Activated T-cell treated with anti-CD3 and anti-CD28 coated beads, Interleukin-2, amount 50 U/mL, for 72 hours (primary cell): Measurements from ENCODE around the gene CLTC. TPM values are rescaled to one million over a fixed set of nuclear protein-coding genes. Genes with fewer than 3 reads are reported as not detected.

Experiments used
- ATAC-seq, 2 donors: fragments of 150-1000 bp; cut with Tn5 transposase; replicated peaks in 1 of 2; 2 replicates each; pipeline ENCODE4 v1.10.0; 2021; ENCODE audit warnings: moderate library complexity in 2 of 2, mild to moderate bottlenecking in 1 of 2
- DNase-seq, 2 donors: peaks; one replicate each; pipeline ENCODE4 v3.0.0; 2021 to 2022; ENCODE audit warnings: mixed read lengths in 1 of 2
- H3K27ac Mint-ChIP-seq: one replicate; pipeline ENCODE4 v1.8.0; 2022; ENCODE audit warnings: mild to moderate bottlenecking, moderate library complexity, mixed read lengths
- H3K27me3 Mint-ChIP-seq: one replicate; pipeline ENCODE4 v1.8.0; 2022; ENCODE audit warnings: low read depth, mixed read lengths
- H3K36me3 Mint-ChIP-seq, 2 donors: one replicate each; pipeline ENCODE4 v1.8.0; 2022; ENCODE audit warnings: mixed read lengths in 2 of 2, mild to moderate bottlenecking in 1 of 2; ENCODE audit not compliant: insufficient read depth in 2 of 2
- H3K4me1 Mint-ChIP-seq: one replicate; pipeline ENCODE4 v1.8.0; 2022; ENCODE audit warnings: low read depth, mixed read lengths
- H3K4me3 Mint-ChIP-seq, 2 donors: one replicate each; pipeline ENCODE4 v1.8.0; 2022; ENCODE audit warnings: mild to moderate bottlenecking in 2 of 2, mixed read lengths in 2 of 2, moderate library complexity in 2 of 2
- H3K9me3 Mint-ChIP-seq, 2 donors: one replicate each; pipeline ENCODE4 v1.8.0; 2022; ENCODE audit warnings: mixed read lengths in 2 of 2
- total RNA-seq, 2 donors: library from RNA; stranded (reverse); gene quantifications; one replicate each; pipeline ENCODE4 v1.2.3, GENCODE V29; 2022

The CLTC gene
- total RNA-seq, 2 donors from 2014 or later, result 144 to 149 TPM

GRCh38 chr17:59696682-59697277 is 77.1 kb downstream of the CLTC start:
- H3K27me3 Mint-ChIP-seq, result no peaks in the 10 kb centered on the region
- no peaks in the 10 kb centered on the region for H3K9me3 Mint-ChIP-seq
- H3K4me1 Mint-ChIP-seq, result peaks cover 59% of the 10 kb centered on the region
- H3K27ac Mint-ChIP-seq, result peak overlapping the region; percentile 95
- H3K4me3 Mint-ChIP-seq, result peak overlapping the region in 1 of 2 donors; percentile 32
- H3K36me3 Mint-ChIP-seq, result peaks cover 15 to 37% of the 10 kb centered on the region in 2 donors
- DNase-seq (no peak), ATAC-seq (no peak)

DNA sequence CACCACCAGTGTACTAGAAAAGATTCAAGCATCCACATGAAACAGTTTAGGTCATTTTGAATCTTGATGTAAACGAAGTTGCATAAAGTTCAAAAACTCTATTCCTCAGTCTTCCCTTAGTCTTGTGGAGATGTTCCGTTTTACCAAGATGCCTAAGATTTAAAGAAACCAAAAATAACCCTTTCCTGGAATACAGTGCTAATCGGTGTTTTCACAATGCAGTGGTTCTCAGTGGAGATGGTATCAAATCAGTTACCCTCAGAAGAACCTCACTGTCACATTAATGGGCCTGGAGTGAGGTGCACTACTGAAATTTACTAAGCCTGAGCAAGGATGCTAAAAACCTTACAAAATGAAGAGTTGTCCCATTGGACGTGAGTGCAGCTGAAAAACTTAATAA is 78.4 kb downstream of the CLTC start:
- H3K4me3 Mint-ChIP-seq, result peak overlapping the region in 1 of 2 donors; percentile 55
- DNase-seq (no peak), ATAC-seq (no peak)
- peak overlapping the region; percentile 95 for H3K27ac Mint-ChIP-seq
- no peaks in the 10 kb centered on the region for H3K9me3 Mint-ChIP-seq
- no peaks in the 10 kb centered on the region for H3K27me3 Mint-ChIP-seq
- peaks cover 15 to 32% of the 10 kb centered on the region in 2 donors for H3K36me3 Mint-ChIP-seq
- peaks cover 72% of the 10 kb centered on the region for H3K4me1 Mint-ChIP-seq

DNA sequence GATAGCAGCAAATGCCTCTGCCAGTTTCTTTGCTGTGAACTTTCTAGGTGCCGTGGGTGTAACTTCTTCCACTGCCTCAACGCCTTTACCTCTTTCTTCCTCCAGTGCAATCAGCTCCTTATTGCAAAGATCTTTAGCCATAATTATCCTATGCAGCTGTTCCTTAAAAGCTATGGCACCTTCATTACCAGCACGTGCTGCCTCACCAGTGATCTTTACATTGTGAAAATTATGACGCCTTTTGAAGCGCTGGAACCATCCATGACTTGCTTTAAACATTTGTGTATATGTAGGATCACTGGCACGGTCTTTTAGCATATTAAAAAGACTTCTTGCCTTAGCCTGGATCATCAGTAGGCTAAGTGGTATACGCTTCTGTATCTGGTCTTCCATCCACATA is 79.5 kb downstream of the CLTC start:
- peaks cover 12 to 30% of the 10 kb centered on the region in 2 donors for H3K36me3 Mint-ChIP-seq
- no peaks in the 10 kb centered on the region for H3K9me3 Mint-ChIP-seq
- ATAC-seq (no peak), DNase-seq (no peak)
- peak overlapping the region; percentile 95 for H3K27ac Mint-ChIP-seq
- H3K27me3 Mint-ChIP-seq, result no peaks in the 10 kb centered on the region
- H3K4me3 Mint-ChIP-seq, result peak overlapping the region in 1 of 2 donors; percentile 55
- peaks cover 82% of the 10 kb centered on the region for H3K4me1 Mint-ChIP-seq

- H3K4me1 Mint-ChIP-seq, result peaks cover 83% of the 10 kb centered on the region
- DNase-seq (no peak), ATAC-seq (no peak)
- H3K36me3 Mint-ChIP-seq, result peaks cover 12 to 27% of the 10 kb centered on the region in 2 donors
- no peaks in the 10 kb centered on the region for H3K27me3 Mint-ChIP-seq
- peak overlapping the region in 1 of 2 donors; percentile 9 for H3K4me3 Mint-ChIP-seq
- H3K9me3 Mint-ChIP-seq, result no peaks in the 10 kb centered on the region
- peak overlapping the region; percentile 95 for H3K27ac Mint-ChIP-seq
These were observed 80.1 kb downstream of the CLTC start for GRCh38 chr17:59699786-59700185.

DNA sequence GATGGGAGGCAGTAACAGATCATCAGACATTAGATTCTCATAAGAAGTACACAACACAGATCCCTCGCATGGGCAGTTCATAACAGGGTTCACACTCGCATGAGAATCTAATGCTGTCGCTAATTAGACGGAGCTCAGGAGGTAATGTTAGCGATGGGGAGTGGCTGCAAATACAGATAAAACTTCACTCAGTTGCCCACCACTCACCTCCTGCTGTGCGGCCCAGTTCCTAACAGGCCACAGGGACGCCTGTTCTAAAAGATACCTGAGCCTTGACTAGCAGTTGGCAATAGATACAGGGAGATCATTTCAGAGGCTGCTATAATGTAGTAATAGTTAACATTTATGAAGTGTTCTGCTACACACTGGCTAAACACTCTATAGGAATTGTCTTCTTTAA is 82.6 kb downstream of the CLTC start:
- H3K4me1 Mint-ChIP-seq, result peaks cover 95% of the 10 kb centered on the region
- no peaks in the 10 kb centered on the region for H3K9me3 Mint-ChIP-seq
- DNase-seq (no peak), ATAC-seq (no peak)
- no peaks in the 10 kb centered on the region for H3K27me3 Mint-ChIP-seq
- peak overlapping the region in 1 of 2 donors; percentile 15 for H3K4me3 Mint-ChIP-seq
- H3K36me3 Mint-ChIP-seq, result peaks cover 20 to 34% of the 10 kb centered on the region in 2 donors
- H3K27ac Mint-ChIP-seq, result peak overlapping the region; percentile 16

- Mint-ChIP-seq H3K27ac (peak within 1 kb of the TSS; percentile 96), H3K4me1 (peaks cover 73% of the 10 kb centered on the region)
- ATAC-seq, result peak; percentile 97 to 98
These were observed 87.7 kb downstream of the CLTC start, which contains the start of the genes PTRH2 and VMP1 for GRCh38 chr17:59707149-59707970. TSS of gene PTRH2 (minus strand) at chr17:59707430. CDS start at chr17:59697978, 9,452 bp downstream. TSS of gene VMP1 (plus strand) at chr17:59707654. CDS start at chr17:59731447, 23,793 bp downstream.

GRCh38 chr17:59707971-59708430 is 88.3 kb downstream of the CLTC start:
- Mint-ChIP-seq H3K36me3 (peaks cover 14 to 18% of the 10 kb centered on the region in 2 donors), H3K4me1 (peaks cover 73% of the 10 kb centered on the region), H3K27ac (peak overlapping the region; percentile 96), H3K27me3 (no peaks in the 10 kb centered on the region), H3K4me3 (peak overlapping the region; percentile 91), H3K9me3 (no peaks in the 10 kb centered on the region)
- DNase-seq (no peak), ATAC-seq (no peak)

More at GRCh38 chr17:59707149-59707970, 87.7 kb downstream of the CLTC start, which contains the start of the genes PTRH2 and VMP1:
- DNase-seq, result peak; percentile 93 to 96
- Mint-ChIP-seq H3K4me3 (peak within 1 kb of the TSS; percentile 91), H3K27me3 (no peaks in the 10 kb centered on the region), H3K9me3 (no peaks in the 10 kb centered on the region), H3K36me3 (peaks cover 12 to 15% of the 10 kb centered on the region in 2 donors)

DNA sequence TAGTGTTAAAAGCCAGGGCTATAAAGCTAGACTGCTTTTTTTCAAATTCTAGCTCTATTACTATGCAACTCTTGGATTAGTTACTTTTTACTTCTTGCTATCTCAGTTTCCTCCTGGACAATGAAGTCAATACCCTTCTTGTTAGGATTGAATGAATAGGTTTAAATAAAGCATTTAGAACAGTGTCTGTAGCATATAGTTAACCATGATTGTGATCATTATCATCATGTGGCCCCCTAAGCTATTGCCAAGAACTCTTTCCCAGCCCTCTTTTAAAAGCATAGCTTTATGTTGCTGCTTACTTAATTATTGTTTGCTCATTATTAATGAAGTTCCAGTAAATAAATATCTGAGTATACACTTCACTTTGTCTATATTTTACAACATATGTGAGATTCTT is 92.2 kb downstream of the CLTC start:
- Mint-ChIP-seq H3K9me3 (no peaks in the 10 kb centered on the region), H3K36me3 (peaks cover 8 to 10% of the 10 kb centered on the region in 2 donors), H3K4me1 (peaks cover 57% of the 10 kb centered on the region), H3K27ac (no peak overlapping the region), H3K27me3 (no peaks in the 10 kb centered on the region), H3K4me3 (no peak overlapping the region)
- DNase-seq (no peak), ATAC-seq (no peak)

DNA sequence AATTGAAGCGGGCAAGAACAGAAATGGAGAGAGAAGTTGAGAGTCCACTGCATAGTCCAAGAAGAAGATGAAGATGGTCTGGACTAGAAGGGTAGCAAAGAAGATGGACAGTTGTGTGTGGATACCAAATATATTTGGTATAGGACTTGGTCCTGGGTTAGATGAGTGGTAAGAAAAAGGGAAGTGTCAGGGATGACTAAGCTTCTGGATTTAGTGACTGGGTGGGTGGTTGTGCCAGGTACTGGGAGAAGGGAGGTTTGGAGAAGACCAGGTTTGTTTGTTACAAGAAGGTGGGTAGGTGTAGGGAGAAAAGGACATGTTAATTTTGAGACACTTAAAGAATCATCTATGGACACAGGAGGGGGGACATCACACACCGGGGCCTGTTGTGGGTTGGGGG is 93.2 kb downstream of the CLTC start:
- Mint-ChIP-seq H3K27me3 (no peaks in the 10 kb centered on the region), H3K4me1 (peaks cover 63% of the 10 kb centered on the region), H3K9me3 (no peaks in the 10 kb centered on the region), H3K27ac (no peak overlapping the region), H3K4me3 (no peak overlapping the region), H3K36me3 (peaks cover 3% of the 10 kb centered on the region in 2 donors)
- no peak for DNase-seq
- ATAC-seq, result no peak

DNA sequence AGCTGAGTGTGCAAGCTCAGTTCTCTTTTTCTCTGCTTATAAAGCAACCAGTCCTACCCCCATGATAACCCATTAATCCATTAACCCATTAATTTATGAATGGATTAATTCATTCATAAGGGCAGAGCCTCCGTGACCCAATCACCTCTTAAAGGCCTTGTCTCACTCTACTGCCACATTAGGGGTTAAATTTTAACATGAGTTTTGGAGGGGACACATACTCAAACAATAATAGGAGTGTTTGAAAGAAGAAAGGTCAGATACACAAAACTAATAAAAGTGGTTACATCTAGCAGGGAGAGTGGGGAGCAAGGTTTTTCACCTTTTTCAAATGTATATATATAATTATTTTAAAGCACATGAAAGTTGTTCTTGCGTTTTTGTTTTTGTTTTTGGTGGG is 94.6 kb downstream of the CLTC start:
- Mint-ChIP-seq H3K27ac (no peak overlapping the region), H3K36me3 (peaks cover 4 to 9% of the 10 kb centered on the region in 2 donors), H3K27me3 (no peaks in the 10 kb centered on the region)

GRCh38 chr17:59716427-59716826 is 96.7 kb downstream of the CLTC start:
- Mint-ChIP-seq H3K9me3 (no peaks in the 10 kb centered on the region), H3K36me3 (peaks cover 4 to 9% of the 10 kb centered on the region in 2 donors), H3K27me3 (no peaks in the 10 kb centered on the region), H3K27ac (peak overlapping the region; percentile 33), H3K4me1 (peaks cover 50% of the 10 kb centered on the region), H3K4me3 (no peak overlapping the region)
- ATAC-seq (no peak), DNase-seq (no peak)

More for the DNA sequence above, 94.6 kb downstream of the CLTC start:
- no peak for ATAC-seq
- Mint-ChIP-seq H3K4me3 (no peak overlapping the region), H3K4me1 (peaks cover 60% of the 10 kb centered on the region), H3K9me3 (no peaks in the 10 kb centered on the region)
- DNase-seq, result no peak

DNA sequence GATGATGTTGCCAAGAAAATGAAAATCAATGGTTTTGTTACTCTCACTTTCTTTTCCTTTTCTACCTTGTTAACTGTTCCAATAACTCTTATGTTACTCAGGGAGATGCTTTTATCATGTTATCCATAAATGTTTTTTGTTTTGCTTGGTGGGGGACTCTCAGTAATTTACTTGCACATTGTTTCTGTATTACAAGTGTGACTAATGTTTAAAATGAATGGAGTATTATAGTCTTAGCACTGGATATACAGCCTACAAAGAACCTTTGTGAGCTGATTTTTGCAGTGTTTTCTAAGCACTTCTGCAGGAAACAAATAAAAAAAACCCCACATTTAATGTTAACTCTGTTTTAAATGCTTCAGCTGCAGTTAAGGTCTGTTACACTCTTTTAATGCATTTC is 99.8 kb downstream of the CLTC start:
- DNase-seq (no peak), ATAC-seq (no peak)
- H3K9me3 Mint-ChIP-seq, result no peaks in the 10 kb centered on the region
- no peak overlapping the region for H3K27ac Mint-ChIP-seq
- peaks cover 44% of the 10 kb centered on the region for H3K4me1 Mint-ChIP-seq
- no peak overlapping the region for H3K4me3 Mint-ChIP-seq
- H3K36me3 Mint-ChIP-seq, result peaks cover 1 to 6% of the 10 kb centered on the region in 2 donors
- H3K27me3 Mint-ChIP-seq, result no peaks in the 10 kb centered on the region

GRCh38 chr17:59722623-59723022 is 102.9 kb downstream of the CLTC start:
- Mint-ChIP-seq H3K27me3 (no peaks in the 10 kb centered on the region), H3K4me1 (peaks cover 16% of the 10 kb centered on the region), H3K9me3 (no peaks in the 10 kb centered on the region), H3K36me3 (peaks cover 1 to 6% of the 10 kb centered on the region in 2 donors), H3K4me3 (no peak overlapping the region), H3K27ac (no peak overlapping the region)
- ATAC-seq, result no peak
- no peak for DNase-seq
